ENCODE data around the gene ARHGAP31. TPM values are rescaled to one million over a fixed set of nuclear protein-coding genes. Genes with fewer than 3 reads are reported as not detected.
A peak's percentile ranks its signal among the peaks of the same experiment; 100 is the strongest.
"Not testable (repeated sequence)": the region's sequence is repeated elsewhere in the genome, so short reads cannot be mapped to it uniquely, and the experiment has no call there.

The ARHGAP31 gene
- total and polyA plus RNA-seq, 2 donors (not counting 1 experiment from before 2014, with no cell fraction given): 3.5 to 8.1 TPM

DNA sequence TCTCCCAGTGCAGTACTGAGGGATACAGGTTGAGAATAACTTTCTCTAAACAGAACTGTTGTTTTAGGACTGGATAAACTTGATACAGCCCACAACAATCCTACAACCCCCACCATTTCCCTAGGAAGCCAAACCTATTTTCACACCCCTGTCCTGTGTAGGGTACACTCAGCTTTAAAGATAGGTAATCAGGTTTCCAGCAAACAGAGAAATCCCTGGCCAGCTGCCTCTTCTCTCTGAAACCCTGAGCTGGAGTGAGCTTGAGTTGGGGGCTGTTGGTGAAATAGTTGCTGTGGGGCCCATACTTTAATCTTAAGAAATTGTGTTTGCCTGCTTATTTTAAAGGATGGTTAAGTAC is 22.1 kb downstream of the ARHGAP31 start:
- Histone ChIP-seq H3K4me2 (ENCODE audit: extremely low read depth, insufficient read depth, low read length) (no peak overlapping the region), H2AFZ (ENCODE audit: low read length) (no peak overlapping the region), H3K9ac (ENCODE audit: insufficient read depth, low read length) (no peak overlapping the region), H3K9me3 (ENCODE audit: control insufficient read depth, insufficient read depth, low read depth, low read length) (no peaks in the 10 kb centered on the region), H3K27me3 (ENCODE audit: control insufficient read depth, insufficient read depth, low read length) (no peaks in the 10 kb centered on the region), H3K4me1 (ENCODE audit: control insufficient read depth, extremely low read depth, insufficient read depth, low read length) (peaks cover 4% of the 10 kb centered on the region), H3K27ac (ENCODE audit: insufficient read depth, low read length) (no peak overlapping the region), H3K4me3 (replicated peaks in 1 of 4; ENCODE audit: control extremely low read depth in 1 of 4, insufficient read depth in 1 of 4, low read depth in 3 of 4, low read length in 4 of 4) (no peak overlapping the region), H3K36me3 (ENCODE audit: control insufficient read depth, insufficient read depth, low read length) (no peaks in the 10 kb centered on the region), H4K20me1 (ENCODE audit: control insufficient read depth, extremely low read depth, insufficient read depth, low read length) (no peaks in the 10 kb centered on the region), H3K79me2 (ENCODE audit: control insufficient read depth, insufficient read depth, low read length) (no peaks in the 10 kb centered on the region)
- DNase-seq (ENCODE audit: low read depth in 2 of 2): no peak
- TF ChIP-seq EZH2 (IDR thresholded peaks at IDR 0.05; ENCODE audit: low read length, missing control alignments): no peak
- TF ChIP-seq, protein P1, sequence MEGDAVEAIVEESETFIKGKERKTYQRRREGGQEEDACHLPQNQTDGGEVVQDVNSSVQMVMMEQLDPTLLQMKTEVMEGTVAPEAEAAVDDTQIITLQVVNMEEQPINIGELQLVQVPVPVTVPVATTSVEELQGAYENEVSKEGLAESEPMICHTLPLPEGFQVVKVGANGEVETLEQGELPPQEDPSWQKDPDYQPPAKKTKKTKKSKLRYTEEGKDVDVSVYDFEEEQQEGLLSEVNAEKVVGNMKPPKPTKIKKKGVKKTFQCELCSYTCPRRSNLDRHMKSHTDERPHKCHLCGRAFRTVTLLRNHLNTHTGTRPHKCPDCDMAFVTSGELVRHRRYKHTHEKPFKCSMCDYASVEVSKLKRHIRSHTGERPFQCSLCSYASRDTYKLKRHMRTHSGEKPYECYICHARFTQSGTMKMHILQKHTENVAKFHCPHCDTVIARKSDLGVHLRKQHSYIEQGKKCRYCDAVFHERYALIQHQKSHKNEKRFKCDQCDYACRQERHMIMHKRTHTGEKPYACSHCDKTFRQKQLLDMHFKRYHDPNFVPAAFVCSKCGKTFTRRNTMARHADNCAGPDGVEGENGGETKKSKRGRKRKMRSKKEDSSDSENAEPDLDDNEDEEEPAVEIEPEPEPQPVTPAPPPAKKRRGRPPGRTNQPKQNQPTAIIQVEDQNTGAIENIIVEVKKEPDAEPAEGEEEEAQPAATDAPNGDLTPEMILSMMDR (conservative IDR thresholded peaks at IDR 0.05 in 1 of 2, IDR thresholded peaks at IDR 0.05 in 1 of 2; ENCODE audit: low read depth in 1 of 2, low read length in 2 of 2): no peak

DNA sequence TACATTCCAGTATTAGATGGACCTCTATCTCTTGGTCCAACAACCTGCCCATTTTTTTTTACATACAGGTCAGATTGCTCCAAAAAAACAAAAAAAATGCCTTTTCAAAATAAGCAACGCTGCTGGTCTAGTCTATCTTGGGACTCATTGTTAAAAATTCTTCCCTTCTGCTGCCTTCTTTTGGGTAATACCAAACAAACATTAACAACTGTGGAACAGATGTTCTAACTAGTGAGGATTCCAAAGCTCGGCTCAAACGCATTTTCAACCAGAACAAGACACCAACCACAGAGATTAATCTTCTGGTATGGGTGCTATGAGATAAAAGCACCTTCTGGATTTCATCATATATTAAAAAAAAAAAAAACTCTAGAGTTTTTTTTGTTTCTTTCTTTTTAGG is 24.7 kb downstream of the ARHGAP31 start:
- Histone ChIP-seq H4K20me1 (ENCODE audit: control insufficient read depth, extremely low read depth, insufficient read depth, low read length) (no peaks in the 10 kb centered on the region), H3K27me3 (ENCODE audit: control insufficient read depth, insufficient read depth, low read length) (no peaks in the 10 kb centered on the region), H2AFZ (ENCODE audit: low read length) (no peak overlapping the region), H3K36me3 (ENCODE audit: control insufficient read depth, insufficient read depth, low read length) (no peaks in the 10 kb centered on the region), H3K9ac (ENCODE audit: insufficient read depth, low read length) (no peak overlapping the region), H3K9me3 (ENCODE audit: control insufficient read depth, insufficient read depth, low read depth, low read length) (no peaks in the 10 kb centered on the region), H3K27ac (ENCODE audit: insufficient read depth, low read length) (no peak overlapping the region), H3K79me2 (ENCODE audit: control insufficient read depth, insufficient read depth, low read length) (no peaks in the 10 kb centered on the region), H3K4me2 (ENCODE audit: extremely low read depth, insufficient read depth, low read length) (no peak overlapping the region), H3K4me3 (replicated peaks in 1 of 4; ENCODE audit: control extremely low read depth in 1 of 4, insufficient read depth in 1 of 4, low read depth in 3 of 4, low read length in 4 of 4) (no peak overlapping the region), H3K4me1 (ENCODE audit: control insufficient read depth, extremely low read depth, insufficient read depth, low read length) (no peaks in the 10 kb centered on the region)
- peak in 1 of 2 donors; percentile 83 for DNase-seq (ENCODE audit: low read depth in 2 of 2)
- no peak for TF ChIP-seq EZH2 (IDR thresholded peaks at IDR 0.05; ENCODE audit: low read length, missing control alignments)
- TF ChIP-seq, protein P1 (conservative IDR thresholded peaks at IDR 0.05 in 1 of 2, IDR thresholded peaks at IDR 0.05 in 1 of 2; ENCODE audit: low read depth in 1 of 2, low read length in 2 of 2): no peak

DNA sequence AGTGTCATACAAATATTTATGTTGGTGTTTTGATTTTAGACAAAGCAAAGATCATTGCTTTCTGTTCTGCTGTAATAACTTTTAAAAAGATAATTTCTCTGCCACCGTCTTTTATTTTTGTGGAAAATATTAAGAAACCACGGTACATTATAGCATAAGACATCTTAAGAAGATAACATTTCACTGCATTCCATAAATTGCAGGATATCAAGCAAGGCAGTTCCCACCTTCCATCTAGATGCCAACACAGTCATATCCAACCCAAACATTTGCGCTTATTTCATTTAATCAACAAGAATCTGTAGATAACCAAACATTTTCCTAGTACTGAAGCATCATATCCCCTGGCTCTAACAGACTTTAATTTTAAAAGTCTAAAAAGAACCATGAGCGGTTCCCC is 25.1 kb downstream of the ARHGAP31 start:
- no peak overlapping the region for H2AFZ ChIP-seq (ENCODE audit: low read length)
- H3K36me3 ChIP-seq (ENCODE audit: control insufficient read depth, insufficient read depth, low read length): no peaks in the 10 kb centered on the region
- H3K79me2 ChIP-seq (ENCODE audit: control insufficient read depth, insufficient read depth, low read length): no peaks in the 10 kb centered on the region
- no peak overlapping the region for H3K4me3 ChIP-seq (replicated peaks in 1 of 4; ENCODE audit: control extremely low read depth in 1 of 4, insufficient read depth in 1 of 4, low read depth in 3 of 4, low read length in 4 of 4)
- H3K4me1 ChIP-seq (ENCODE audit: control insufficient read depth, extremely low read depth, insufficient read depth, low read length): no peaks in the 10 kb centered on the region
- H3K9ac ChIP-seq (ENCODE audit: insufficient read depth, low read length): no peak overlapping the region
- no peaks in the 10 kb centered on the region for H4K20me1 ChIP-seq (ENCODE audit: control insufficient read depth, extremely low read depth, insufficient read depth, low read length)
- DNase-seq (ENCODE audit: low read depth in 2 of 2): no peak
- H3K4me2 ChIP-seq (ENCODE audit: extremely low read depth, insufficient read depth, low read length): no peak overlapping the region
- TF ChIP-seq EZH2 (IDR thresholded peaks at IDR 0.05; ENCODE audit: low read length, missing control alignments): no peak
- no peaks in the 10 kb centered on the region for H3K27me3 ChIP-seq (ENCODE audit: control insufficient read depth, insufficient read depth, low read length)
- no peaks in the 10 kb centered on the region for H3K9me3 ChIP-seq (ENCODE audit: control insufficient read depth, insufficient read depth, low read depth, low read length)
- H3K27ac ChIP-seq (ENCODE audit: insufficient read depth, low read length): no peak overlapping the region

DNA sequence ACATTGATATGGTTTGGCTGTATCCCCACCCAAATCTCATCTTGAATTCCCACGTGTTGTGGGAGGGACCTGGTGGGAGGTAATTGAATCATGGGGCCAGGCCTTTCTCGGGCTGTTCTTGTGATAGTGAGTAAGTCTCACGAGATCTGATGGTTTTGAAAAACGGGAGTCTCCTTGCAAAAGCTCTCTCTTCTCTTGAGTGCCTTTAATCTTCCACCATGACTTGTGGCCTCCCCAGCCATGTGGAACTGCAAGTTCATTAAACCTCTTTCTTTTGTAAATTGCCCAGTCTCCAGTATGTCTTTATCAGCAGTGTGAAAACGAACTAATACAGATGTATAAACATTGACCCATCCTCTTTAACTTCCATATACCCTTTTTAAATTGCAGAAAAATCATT is 26.6 kb downstream of the ARHGAP31 start:
- not testable (repeated sequence) for H3K36me3 ChIP-seq (ENCODE audit: control insufficient read depth, insufficient read depth, low read length); H3K4me1 ChIP-seq (ENCODE audit: control insufficient read depth, extremely low read depth, insufficient read depth, low read length); H3K4me2 ChIP-seq (ENCODE audit: extremely low read depth, insufficient read depth, low read length); H3K27ac ChIP-seq (ENCODE audit: insufficient read depth, low read length); H2AFZ ChIP-seq (ENCODE audit: low read length); H3K4me3 ChIP-seq (replicated peaks in 1 of 4; ENCODE audit: control extremely low read depth in 1 of 4, insufficient read depth in 1 of 4, low read depth in 3 of 4, low read length in 4 of 4); H4K20me1 ChIP-seq (ENCODE audit: control insufficient read depth, extremely low read depth, insufficient read depth, low read length); DNase-seq (ENCODE audit: low read depth in 2 of 2); H3K27me3 ChIP-seq (ENCODE audit: control insufficient read depth, insufficient read depth, low read length); H3K9me3 ChIP-seq (ENCODE audit: control insufficient read depth, insufficient read depth, low read depth, low read length); H3K79me2 ChIP-seq (ENCODE audit: control insufficient read depth, insufficient read depth, low read length); H3K9ac ChIP-seq (ENCODE audit: insufficient read depth, low read length)
